ENCODE measurements around the gene PLCD3. TPM values are rescaled to one million over a fixed set of nuclear protein-coding genes. Genes with fewer than 3 reads are reported as not detected.
A peak's percentile ranks its signal among the peaks of the same experiment; 100 is the strongest.

Gene PLCD3
- total and polyA plus RNA-seq, 9 of the 15 experiments (the other 6 are each of a cell fraction or from before 2014, with no cell fraction given), result 0.20 to 22.6 (median 7.5) TPM

DNA sequence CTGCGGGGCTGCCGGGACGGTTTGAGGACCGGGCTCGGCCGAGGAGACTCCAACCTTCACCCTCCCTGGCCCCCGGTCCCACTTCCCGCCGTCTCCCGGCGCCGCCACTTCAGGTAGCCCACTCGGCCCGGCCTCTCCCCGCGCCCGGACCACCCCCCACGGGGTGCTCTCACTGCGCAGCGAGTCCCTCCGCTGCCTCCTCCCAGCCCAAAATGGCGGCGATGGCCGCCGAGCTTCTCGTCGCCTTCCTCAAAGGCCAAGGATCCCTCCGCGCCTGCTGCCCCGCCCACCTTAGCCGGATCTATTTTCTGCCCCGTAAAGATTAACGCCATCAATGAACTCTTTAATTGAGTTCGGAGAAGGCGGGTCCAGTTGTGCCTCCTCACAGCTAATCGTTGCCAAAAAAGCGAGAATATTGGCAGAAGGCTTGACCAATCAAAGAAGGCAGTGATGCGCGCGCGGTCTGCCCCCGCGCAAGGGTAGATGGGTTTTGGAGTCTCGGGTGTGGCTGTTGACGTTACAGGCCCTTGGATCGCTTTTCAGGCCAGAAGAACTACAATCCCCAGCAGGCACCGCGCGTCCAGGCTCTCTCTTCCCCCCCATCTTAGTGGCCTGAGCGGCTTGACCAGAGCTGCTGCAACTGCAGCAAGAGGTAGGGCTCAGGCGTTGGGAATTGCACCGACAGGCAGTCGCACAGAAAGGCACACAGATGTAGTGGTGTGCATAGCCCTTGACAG is 29.1 kb upstream of the PLCD3 start, which contains the start of gene HEXIM2 (continued):
- TF ChIP-seq CTBP1 (IDR thresholded peaks at IDR 0.05; ENCODE audit: borderline replicate concordance), result no peak
- TF ChIP-seq PHB (CRISPR knock-in tag; IDR thresholded peaks at IDR 0.05), result peak; percentile 93; the same call in 1 of the 2 replicates
- 0 out of 2 replicates have a peak, but pooled peaks have one; percentile 9 for TF ChIP-seq TGIF2 (CRISPR knock-in tag; IDR thresholded peaks at IDR 0.05)
- TF ChIP-seq, protein P1, sequence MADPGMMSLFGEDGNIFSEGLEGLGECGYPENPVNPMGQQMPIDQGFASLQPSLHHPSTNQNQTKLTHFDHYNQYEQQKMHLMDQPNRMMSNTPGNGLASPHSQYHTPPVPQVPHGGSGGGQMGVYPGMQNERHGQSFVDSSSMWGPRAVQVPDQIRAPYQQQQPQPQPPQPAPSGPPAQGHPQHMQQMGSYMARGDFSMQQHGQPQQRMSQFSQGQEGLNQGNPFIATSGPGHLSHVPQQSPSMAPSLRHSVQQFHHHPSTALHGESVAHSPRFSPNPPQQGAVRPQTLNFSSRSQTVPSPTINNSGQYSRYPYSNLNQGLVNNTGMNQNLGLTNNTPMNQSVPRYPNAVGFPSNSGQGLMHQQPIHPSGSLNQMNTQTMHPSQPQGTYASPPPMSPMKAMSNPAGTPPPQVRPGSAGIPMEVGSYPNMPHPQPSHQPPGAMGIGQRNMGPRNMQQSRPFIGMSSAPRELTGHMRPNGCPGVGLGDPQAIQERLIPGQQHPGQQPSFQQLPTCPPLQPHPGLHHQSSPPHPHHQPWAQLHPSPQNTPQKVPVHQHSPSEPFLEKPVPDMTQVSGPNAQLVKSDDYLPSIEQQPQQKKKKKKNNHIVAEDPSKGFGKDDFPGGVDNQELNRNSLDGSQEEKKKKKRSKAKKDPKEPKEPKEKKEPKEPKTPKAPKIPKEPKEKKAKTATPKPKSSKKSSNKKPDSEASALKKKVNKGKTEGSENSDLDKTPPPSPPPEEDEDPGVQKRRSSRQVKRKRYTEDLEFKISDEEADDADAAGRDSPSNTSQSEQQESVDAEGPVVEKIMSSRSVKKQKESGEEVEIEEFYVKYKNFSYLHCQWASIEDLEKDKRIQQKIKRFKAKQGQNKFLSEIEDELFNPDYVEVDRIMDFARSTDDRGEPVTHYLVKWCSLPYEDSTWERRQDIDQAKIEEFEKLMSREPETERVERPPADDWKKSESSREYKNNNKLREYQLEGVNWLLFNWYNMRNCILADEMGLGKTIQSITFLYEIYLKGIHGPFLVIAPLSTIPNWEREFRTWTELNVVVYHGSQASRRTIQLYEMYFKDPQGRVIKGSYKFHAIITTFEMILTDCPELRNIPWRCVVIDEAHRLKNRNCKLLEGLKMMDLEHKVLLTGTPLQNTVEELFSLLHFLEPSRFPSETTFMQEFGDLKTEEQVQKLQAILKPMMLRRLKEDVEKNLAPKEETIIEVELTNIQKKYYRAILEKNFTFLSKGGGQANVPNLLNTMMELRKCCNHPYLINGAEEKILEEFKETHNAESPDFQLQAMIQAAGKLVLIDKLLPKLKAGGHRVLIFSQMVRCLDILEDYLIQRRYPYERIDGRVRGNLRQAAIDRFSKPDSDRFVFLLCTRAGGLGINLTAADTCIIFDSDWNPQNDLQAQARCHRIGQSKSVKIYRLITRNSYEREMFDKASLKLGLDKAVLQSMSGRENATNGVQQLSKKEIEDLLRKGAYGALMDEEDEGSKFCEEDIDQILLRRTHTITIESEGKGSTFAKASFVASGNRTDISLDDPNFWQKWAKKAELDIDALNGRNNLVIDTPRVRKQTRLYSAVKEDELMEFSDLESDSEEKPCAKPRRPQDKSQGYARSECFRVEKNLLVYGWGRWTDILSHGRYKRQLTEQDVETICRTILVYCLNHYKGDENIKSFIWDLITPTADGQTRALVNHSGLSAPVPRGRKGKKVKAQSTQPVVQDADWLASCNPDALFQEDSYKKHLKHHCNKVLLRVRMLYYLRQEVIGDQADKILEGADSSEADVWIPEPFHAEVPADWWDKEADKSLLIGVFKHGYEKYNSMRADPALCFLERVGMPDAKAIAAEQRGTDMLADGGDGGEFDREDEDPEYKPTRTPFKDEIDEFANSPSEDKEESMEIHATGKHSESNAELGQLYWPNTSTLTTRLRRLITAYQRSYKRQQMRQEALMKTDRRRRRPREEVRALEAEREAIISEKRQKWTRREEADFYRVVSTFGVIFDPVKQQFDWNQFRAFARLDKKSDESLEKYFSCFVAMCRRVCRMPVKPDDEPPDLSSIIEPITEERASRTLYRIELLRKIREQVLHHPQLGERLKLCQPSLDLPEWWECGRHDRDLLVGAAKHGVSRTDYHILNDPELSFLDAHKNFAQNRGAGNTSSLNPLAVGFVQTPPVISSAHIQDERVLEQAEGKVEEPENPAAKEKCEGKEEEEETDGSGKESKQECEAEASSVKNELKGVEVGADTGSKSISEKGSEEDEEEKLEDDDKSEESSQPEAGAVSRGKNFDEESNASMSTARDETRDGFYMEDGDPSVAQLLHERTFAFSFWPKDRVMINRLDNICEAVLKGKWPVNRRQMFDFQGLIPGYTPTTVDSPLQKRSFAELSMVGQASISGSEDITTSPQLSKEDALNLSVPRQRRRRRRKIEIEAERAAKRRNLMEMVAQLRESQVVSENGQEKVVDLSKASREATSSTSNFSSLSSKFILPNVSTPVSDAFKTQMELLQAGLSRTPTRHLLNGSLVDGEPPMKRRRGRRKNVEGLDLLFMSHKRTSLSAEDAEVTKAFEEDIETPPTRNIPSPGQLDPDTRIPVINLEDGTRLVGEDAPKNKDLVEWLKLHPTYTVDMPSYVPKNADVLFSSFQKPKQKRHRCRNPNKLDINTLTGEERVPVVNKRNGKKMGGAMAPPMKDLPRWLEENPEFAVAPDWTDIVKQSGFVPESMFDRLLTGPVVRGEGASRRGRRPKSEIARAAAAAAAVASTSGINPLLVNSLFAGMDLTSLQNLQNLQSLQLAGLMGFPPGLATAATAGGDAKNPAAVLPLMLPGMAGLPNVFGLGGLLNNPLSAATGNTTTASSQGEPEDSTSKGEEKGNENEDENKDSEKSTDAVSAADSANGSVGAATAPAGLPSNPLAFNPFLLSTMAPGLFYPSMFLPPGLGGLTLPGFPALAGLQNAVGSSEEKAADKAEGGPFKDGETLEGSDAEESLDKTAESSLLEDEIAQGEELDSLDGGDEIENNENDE (IDR thresholded peaks at IDR 0.05; ENCODE audit: low read depth, low read length), result no peak
- peak; percentile 97 for TF ChIP-seq POLR2G (IDR thresholded peaks at IDR 0.05; ENCODE audit: low read depth, low read length)
- no peak for TF ChIP-seq RUNX1 (IDR thresholded peaks at IDR 0.05; ENCODE audit: low read depth)
- TF ChIP-seq PPARD (CRISPR knock-in tag; IDR thresholded peaks at IDR 0.05), result no peak
- TF ChIP-seq EGR1 (conservative IDR thresholded peaks at IDR 0.05), result peak; percentile 71
- peak; percentile 83 for TF ChIP-seq RBM22 (IDR thresholded peaks at IDR 0.05; ENCODE audit: low read depth, low read length, poor library complexity, severe bottlenecking)
- TF ChIP-seq NCOA2 (IDR thresholded peaks at IDR 0.05; ENCODE audit: partially characterized antibody in 2 of 2), result no peak
- TF ChIP-seq ZNF324 (CRISPR knock-in tag; IDR thresholded peaks at IDR 0.05), result no peak
- peak; percentile 26; the same call in 1 of the 2 replicates for TF ChIP-seq BCOR (IDR thresholded peaks at IDR 0.05)
- TF ChIP-seq XRCC4 (IDR thresholded peaks at IDR 0.05; ENCODE audit: extremely low read depth, insufficient read depth, insufficient read length), result no peak
- no peak for TF ChIP-seq LEF1 (IDR thresholded peaks at IDR 0.05)
- TF ChIP-seq ZNF584 (CRISPR knock-in tag; IDR thresholded peaks at IDR 0.05; ENCODE audit: low read depth), result peak; percentile 80; the same call in 1 of the 2 replicates
- TF ChIP-seq HNRNPUL1 (IDR thresholded peaks at IDR 0.05; ENCODE audit: low read length), result no peak
- no peak for TF ChIP-seq NFE2L1 (tag; IDR thresholded peaks at IDR 0.05; ENCODE audit: borderline replicate concordance, low read depth)
- TF ChIP-seq JUN (IDR thresholded peaks at IDR 0.05; ENCODE audit: borderline replicate concordance, low read depth, low read length), result no peak
- TF ChIP-seq JUN (CRISPR knock-in tag; IDR thresholded peaks at IDR 0.05; ENCODE audit: borderline replicate concordance), result no peak; the same call in 1 of the 2 replicates

All from K562 (cell line).